ENCODE data around the gene HOXA9.

HOXA9 gene

DNA sequence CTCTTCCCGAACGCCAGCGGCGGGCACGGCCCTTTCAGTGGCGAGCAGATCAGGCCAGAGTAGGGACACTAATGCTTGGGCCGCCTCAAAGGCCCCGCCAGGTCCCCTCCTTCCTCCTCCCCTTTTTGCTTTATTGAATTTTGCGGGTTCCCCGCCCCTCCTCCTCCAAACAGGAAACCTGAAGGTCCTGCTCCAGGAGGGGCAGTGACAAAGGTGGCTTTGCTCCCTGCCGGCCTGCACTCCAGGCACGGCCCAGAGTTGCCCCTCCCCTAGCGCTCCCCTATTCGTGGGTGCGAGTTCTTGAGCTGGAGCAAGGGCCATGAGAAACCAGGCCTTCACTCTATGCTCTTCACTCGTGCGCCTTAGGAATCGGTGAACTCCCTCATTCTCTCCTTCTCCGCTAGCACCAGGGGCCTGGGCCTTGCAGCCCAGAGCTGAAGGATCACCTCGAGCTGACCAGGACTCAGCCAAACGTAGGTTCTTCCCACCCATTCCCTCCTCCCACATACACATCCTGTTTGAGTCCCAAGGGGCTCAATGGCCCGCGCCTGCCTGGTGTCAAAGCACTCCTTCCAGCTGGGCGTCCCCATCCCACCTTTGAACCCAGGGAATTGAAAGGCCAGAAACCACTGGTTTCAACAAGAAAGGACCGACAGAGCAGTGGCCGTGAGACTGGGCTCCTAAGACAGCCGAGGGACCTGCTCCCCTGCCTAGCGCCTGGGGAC is 17.1 kb downstream of the HOXA9 start:
- DNase-seq (ENCODE audit: low read depth, low spot score), result no peak
- H3K4me3 ChIP-seq (ENCODE audit: low read length), result no peak overlapping the region

DNA sequence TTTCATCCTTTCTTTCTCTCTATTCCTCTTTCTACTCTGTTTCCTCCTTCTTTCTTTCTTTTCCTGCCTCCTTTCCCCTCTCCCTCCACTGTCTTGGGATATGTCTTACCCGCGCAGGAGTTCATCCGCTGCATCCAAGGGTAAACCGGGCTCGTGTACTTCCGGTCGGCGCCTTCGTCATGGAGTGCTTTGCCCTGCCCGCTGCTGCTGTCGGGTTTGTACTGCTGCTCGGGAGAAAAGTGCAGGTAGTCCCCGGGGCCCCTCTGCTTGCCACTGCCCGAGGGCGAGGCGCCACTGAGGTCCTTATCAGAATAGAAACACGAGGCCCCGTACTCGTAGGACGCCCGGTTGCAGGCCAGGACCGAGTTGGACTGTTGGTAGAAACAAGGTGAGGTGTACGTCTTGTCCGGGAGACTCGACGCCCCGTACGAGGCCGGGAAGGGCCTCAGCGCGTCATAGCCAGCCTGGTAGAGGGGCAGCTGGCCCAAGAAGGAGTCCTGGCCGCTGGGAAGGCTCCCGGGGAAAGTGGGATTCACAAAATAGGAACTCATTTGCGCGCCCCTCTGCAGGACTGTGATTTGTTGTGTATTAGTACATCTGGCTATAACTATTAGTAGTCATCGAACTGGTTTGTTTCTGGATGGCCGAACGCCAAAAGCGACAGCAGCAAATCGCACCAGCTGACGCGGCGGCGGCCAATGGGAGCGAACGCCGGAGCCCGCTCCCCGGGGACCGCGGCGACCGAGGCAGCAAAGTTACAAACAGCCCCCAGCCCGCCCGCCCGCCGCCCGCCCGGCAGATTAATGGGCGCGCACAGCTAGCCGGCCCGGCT is 17.9 kb downstream of the HOXA9 start, which contains the start of gene HOXA6:
HOXA6 (minus strand) TSS at position 576 of the 832 bp plus-strand sequence; CDS start at position 551, 25 bp downstream.
- no peak for DNase-seq (ENCODE audit: low read depth, low spot score)
- H3K4me3 ChIP-seq (ENCODE audit: low read length), result no peak within 1 kb of the TSS

DNA sequence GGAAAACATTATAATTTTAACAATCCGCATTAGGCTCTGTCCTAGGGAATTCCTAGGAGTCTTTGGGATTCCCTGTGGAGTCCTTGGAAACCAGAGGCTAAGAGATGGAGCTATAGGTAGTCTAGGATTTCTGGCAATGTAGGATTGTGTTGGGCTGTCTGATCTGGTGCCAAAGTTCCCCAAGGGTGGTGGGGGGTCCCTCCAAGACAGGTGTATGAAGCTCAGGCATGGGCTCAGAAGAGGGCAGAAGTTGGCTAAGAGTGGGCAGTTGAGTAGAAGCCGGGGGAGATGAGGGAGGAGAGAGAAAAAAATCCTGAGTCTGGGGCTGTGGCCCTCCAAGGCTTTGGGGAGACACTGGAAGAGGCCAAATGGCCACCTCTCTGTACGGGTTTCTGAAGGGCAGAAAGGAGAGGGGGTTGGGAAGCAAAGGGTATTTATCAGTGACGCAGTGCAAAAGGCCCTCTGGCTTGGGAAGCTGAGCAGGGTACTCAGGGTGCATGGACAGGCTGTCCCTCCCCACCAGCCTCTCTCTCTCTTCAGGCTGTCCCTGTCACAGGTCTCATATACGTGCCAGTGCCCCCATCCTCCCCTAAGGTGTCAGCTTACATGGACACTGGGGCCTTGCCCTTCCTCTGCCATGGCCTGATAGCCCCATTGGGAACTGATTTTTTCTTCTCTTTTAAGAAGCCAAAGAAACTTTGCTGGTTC is 18.7 kb downstream of the HOXA9 start:
- DNase-seq (ENCODE audit: low read depth, low spot score), result no peak
- H3K4me3 ChIP-seq (ENCODE audit: low read length), result no peak overlapping the region

DNA sequence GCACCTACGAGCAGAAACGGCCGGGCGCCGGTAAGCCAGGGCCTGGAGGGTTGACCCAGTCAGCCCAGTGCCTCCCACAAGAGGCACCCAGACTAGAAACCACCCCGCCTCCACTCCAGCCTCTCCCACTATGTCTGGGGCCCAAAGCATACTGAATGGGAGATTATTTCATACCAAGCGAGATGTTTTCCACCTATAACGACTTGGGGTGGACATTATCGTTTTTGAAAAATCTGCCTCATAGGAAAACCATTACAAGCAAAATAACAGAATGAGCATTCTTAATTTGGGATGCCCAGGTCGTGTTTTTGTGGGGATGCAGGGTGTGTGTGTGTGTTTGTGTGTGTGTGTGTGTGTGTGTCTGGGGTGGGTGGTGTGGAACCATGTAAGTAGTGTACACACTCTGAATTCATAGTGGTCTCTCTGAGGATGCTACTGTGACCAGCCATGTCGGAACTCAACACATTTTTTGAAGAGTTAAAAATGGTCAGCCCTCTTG is 19.4 kb downstream of the HOXA9 start:
- no peak overlapping the region for H3K4me3 ChIP-seq (ENCODE audit: low read length)
- no peak for DNase-seq (ENCODE audit: low read depth, low spot score)

DNA sequence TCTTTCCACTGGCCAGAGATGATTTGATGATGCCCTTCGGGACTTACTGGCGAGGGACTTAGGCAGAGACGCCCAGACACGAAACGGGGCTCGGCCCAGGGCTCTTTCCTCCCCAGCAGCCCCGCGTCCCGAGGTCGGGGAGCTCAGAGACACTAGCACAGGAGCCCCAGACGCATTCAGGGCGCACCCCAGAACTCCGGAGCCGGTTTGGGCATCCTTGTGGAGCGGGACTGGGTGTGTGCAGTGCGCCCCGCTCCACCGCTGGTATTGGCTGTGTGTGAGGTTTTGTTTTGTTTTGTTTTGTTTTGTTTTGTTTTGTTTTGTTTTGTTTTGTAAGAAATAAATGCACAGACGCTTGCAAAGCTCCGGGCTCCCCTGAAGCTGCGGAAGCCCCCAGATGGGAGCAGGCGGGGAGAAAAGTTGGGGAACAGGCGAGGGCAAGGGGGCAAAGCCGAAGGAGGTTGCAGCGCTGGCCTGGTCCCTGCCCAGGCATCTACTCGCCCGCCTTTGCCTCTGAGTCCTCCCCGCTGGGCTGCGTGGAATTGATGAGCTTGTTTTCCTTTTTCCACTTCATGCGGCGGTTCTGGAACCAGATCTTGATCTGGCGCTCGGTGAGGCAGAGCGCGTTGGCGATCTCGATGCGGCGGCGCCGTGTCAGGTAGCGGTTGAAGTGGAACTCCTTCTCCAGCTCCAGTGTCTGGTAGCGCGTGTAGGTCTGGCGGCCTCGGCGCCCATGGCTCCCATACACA is 20.0 kb downstream of the HOXA9 start:
- DNase-seq (ENCODE audit: low read depth, low spot score), result no peak
- no peak overlapping the region for H3K4me3 ChIP-seq (ENCODE audit: low read length)

DNA sequence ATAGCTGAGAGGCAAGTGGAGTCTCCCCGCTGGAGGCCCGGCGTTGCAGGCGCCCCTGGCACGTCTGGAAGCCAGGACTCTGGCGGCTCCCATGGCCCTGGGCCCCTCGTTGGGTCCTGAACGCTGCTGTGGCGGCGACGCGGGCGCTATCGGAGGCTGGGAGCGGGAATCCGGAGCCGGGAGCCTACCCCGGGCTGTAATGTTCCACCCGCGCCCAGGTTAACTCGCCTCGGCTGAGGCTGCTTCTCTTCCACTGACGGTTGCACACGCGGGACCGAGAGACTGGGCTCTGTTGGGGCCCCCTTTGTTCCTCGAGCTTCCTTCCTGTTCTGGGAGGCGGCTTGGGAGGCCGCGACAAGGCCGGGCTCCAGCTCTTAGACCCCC is 20.6 kb downstream of the HOXA9 start:
- no peak for DNase-seq (ENCODE audit: low read depth, low spot score)
- H3K4me3 ChIP-seq (ENCODE audit: low read length), result no peak overlapping the region

DNA sequence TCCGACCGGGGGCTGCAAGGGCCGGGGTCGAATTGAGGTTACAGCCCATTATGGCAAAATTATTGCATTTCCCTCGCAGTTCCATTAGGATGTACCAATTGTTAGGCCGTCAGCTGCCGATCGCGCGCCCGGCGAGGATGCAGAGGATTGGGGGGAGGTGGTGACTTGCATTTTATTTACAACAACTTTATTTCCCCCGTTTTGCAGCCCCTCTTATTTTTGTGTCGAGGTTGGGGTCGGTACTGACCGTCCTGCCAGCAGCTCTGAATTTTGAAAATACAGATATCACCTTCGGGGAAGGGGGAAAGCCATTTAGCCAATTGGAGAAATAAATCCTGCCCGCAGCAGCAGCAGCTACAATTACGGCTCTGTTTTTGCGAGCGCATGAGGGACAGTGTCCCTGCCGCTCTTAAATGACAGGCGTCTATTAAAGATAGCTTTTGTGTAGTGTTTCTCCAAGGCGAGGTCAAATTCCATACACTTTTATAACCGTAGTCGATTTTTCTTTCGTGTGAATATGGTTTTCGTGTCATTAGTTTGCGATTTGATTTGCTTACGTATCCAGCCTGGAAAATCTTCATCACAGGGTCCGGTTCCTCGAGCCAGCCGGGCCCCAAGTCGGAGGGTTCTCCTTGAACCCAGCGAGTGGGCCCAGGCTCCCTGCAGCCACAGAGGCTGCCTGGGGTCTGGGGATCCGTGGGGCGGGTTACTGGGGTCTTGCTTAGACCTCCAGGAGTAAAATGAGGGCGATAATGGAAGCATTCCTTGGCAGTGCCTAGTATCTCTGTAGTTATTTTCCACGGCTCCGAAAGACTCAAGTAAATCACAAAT is 21.2 kb downstream of the HOXA9 start:
- H3K4me3 ChIP-seq (ENCODE audit: low read length), result no peak overlapping the region
- DNase-seq (ENCODE audit: low read depth, low spot score), result no peak

DNA sequence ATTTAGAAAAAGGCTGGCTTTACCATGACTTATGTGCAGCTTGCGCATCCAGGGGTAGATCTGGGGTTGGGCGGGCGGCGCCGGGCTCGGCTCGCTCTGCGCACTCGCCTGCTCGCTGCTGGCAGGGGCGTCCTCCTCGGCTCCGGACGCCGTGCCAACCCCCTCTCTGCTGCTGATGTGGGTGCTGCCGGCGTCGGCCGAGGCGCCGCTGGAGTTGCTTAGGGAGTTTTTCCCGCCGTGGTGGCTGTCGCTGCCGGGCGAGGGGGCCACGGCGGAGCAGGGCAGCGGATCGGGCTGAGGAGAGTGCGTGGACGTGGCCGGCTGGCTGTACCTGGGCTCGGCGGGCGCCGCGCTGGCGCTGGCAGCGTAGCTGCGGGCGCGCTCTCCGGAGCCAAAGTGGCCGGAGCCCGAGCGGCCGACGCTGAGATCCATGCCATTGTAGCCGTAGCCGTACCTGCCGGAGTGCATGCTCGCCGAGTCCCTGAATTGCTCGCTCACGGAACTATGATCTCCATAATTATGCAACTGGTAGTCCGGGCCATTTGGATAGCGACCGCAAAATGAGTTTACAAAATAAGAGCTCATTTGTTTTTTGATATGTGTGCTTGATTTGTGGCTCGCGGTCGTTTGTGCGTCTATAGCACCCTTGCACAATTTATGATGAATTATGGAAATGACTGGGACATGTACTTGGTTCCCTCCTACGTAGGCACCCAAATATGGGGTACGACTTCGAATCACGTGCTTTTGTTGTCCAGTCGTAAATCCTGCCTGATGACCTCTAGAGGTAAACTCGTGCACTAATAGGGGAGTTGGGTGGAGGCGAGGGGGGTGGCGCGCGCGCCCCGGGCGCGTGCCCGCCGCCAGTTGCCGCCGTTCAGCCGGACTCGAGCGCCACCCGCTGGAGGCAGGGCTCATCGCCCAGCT is 22.1 kb downstream of the HOXA9 start, which contains the start of gene HOXA5:
HOXA5 (minus strand) TSS at position 659 of the 927 bp plus-strand sequence; CDS start at position 585, 74 bp downstream.
- no peak for DNase-seq (ENCODE audit: low read depth, low spot score)
- no peak within 1 kb of the TSS for H3K4me3 ChIP-seq (ENCODE audit: low read length)

DNA sequence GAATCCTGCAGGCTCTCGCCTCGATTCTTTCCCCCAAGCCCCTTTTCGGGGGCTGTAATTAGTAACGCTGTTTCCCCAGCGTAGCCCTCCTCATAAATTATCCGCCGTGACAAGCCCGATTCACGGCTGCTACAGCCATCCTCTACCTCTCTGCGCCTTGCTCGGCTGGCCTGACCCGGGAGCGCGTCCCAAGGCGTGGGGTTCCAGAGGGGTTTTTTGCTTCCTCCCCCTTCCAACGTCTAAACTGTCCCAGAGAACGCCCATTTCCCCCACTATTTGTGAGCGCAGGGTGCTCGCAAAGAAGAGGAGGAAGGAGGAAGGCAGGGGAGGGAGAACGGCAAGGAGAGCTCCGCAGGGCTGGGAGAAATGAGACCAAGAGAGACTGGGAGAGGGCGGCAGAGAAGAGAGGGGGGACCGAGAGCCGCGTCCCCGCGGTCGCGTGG is 22.7 kb downstream of the HOXA9 start:
- no peak for DNase-seq (ENCODE audit: low read depth, low spot score)
- no peak overlapping the region for H3K4me3 ChIP-seq (ENCODE audit: low read length)

DNA sequence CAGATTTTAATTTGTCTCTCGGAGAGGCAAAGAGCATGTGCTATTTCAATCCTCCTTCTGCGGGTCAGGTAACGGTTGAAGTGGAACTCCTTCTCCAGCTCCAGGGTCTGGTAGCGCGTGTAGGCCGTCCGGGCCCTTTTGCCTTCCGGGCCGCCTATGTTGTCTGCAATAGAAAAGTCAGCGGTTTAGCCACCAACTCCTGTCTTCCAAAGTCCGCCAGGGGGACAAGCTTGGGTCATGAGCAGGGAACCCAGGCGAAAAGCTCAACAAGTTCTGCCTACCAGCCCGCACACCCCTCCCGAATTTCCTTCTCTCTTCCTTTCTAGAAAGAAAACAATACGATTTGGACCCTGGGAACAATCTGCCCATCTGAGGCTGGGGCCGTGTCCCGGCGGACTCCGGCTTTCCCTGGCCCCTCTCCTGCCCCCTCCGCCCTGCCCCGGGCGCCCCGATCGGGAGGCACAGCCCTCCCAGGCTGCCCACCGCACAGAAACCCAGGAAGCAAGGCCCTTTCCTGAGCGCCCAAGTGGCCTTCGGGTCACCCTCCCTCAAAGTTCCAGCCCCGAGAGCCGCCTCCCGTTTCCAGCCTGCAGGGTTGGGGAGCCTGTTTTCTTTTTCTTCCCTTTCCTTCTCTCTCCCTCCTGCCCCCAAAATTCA is 23.3 kb downstream of the HOXA9 start:
- H3K4me3 ChIP-seq (ENCODE audit: low read length), result no peak overlapping the region
- no peak for DNase-seq (ENCODE audit: low read depth, low spot score)

DNA sequence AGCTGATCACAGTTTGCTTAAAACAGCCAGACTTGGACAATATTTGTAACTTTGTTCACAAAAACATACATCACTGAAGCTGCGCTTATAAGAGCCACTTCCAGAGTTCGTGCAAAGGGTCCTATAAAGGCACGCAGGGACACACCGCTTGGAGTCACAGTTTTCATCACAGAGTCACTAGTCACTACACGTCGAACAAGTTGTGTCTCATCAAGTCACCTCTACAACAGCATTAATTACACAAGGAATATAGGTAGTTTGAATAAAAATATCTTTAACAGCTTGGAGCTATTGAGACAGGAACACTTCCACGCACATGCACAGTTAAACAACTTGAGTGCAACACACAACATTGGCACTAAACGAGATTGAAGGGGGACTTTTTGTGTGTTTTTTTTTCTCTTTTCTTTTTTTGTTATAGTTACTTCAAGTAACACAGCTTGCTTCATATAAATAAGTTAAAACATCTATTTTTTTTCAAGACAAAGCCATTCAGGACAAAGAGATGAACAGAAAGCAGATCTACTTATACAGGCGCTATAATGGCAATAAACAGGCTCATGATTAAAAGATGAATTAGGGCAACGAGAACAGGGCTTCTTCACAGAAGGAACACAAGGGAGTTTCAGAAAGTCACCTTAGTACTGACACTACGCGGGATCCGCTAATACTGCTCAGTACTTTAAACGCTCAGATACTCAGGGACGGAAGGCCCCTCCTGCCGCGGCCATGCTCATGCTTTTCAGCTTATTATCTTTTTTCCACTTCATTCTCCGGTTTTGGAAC is 24.0 kb downstream of the HOXA9 start:
- no peak for DNase-seq (ENCODE audit: low read depth, low spot score)
- no peak overlapping the region for H3K4me3 ChIP-seq (ENCODE audit: low read length)

DNA sequence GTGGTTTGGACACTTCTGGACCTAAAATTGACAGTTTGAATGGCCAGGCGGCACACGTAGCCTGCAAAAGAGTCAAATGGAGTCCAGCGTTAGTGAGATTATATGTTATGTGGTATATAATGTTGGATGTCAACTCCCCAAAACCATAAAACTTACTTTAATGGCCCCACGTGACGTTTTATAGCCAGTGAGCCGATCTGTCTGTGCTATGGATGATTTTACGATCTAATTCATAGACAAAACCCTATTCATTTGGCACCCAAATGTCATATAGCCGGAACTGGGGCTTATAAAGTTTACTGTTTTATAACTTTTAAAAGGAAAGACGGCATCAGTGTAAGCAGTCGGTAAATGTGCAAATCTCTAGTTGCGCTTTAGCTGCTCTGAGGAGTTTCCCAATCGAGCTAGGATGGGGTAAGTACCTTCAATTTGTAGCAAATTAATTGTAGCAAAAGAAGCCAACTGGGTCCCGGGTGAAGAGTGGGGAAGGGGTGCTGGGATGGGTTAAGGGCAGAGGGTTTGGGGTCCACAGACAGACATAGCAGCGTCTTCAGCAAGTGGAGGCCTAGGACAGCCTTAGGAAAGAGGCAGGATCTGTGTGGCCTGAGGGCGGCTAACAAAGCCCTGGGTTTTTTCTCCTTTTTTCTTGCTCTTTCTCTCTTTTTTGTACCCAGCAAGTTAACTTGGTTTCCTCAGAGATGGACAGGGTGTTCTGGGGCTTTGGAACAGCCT is 25.0 kb downstream of the HOXA9 start:
- no peak for DNase-seq (ENCODE audit: low read depth, low spot score)
- H3K4me3 ChIP-seq (ENCODE audit: low read length), result no peak overlapping the region

DNA sequence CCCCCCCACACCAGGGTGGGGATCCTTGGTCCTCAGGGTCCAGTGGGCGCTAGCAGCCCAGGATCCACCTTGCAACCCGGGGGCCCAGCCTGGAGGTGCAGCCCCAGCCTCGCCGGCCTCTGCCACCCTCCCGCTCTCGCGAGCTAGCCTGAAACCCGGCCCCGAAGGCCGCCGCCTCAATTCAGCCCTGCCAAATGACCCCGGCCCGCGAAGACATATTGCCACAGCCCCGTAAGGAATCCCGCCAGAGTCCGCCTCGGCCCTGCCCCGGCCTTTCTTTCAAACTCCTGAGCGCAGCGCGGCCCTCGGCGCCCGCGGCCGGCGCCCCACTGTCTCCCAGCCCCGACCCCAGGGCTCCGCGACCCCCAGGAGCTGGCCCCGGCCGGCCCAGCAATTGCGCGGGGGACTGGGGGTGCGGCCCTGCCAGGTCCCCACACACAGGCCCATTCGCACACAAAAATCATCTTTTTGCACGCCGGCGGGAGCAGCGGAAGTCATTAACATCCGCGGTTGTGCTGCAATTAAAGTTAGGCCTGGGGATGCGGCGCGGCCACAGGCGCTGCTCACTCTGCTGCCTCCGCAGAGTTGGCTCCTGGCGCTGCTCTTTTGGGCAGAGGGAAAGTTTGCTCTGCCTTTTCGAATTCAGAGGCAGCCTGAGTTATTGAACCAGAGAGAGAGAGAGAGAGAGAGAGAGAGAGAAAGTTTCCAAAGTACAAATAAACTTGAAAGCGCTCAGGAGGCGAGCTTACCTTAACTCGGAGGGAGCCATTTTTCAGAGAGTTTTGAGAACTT is 25.8 kb downstream of the HOXA9 start:
- no peak overlapping the region for H3K4me3 ChIP-seq (ENCODE audit: low read length)
- no peak for DNase-seq (ENCODE audit: low read depth, low spot score)

DNA sequence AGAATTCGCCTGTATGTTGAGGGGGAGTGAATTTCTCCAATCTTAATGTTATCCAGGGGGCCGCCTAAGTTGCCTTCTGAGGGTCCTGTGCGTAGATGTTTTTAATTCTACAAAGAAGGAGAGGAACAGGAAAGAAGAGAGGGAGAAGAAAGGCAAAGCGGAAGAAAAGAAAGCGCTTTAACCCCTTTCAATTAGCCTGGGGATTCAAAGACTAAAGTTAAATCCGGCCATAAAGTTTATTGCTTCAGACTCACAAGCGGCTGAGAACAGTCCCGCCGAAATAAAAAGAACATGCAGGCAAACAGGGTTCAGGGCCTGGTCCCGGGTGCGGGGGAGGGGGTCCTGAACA is 26.4 kb downstream of the HOXA9 start:
- no peak for DNase-seq (ENCODE audit: low read depth, low spot score)
- H3K4me3 ChIP-seq (ENCODE audit: low read length), result no peak overlapping the region

DNA sequence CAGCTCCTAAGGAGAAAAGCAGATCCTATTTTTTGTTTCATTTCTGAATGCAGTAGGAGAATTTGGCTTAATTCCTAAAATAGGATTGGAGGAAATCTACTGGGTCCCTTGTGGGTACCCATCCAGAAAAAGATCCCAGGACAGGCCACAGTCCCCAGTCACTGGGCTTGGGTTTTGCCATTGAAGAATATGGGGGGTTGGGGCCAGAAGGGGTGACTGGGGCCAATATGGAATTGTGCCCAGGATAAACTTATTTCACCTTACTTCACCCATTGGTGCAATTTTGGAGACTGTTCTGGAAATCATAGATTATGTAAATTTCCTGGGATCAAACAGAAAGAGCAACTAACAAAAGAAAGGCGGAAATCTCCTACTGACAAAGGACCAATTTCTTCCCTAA is 26.9 kb downstream of the HOXA9 start:
- H3K4me3 ChIP-seq (ENCODE audit: low read length), result no peak overlapping the region
- DNase-seq (ENCODE audit: low read depth, low spot score), result no peak

All from Jurkat, Clone E6-1 (cell line).